HS-5 (cell line): ENCODE data around the gene DNAH8.
"Not testable (repeated sequence)": the region's sequence is repeated elsewhere in the genome, so short reads cannot be mapped to it uniquely, and the experiment has no call there.

Experiments used
- DNase-seq: peaks from one replicate; pipeline ENCODE4 v3.0.0-alpha.2; 2012; ENCODE audit warnings: low read depth

Gene DNAH8

DNA sequence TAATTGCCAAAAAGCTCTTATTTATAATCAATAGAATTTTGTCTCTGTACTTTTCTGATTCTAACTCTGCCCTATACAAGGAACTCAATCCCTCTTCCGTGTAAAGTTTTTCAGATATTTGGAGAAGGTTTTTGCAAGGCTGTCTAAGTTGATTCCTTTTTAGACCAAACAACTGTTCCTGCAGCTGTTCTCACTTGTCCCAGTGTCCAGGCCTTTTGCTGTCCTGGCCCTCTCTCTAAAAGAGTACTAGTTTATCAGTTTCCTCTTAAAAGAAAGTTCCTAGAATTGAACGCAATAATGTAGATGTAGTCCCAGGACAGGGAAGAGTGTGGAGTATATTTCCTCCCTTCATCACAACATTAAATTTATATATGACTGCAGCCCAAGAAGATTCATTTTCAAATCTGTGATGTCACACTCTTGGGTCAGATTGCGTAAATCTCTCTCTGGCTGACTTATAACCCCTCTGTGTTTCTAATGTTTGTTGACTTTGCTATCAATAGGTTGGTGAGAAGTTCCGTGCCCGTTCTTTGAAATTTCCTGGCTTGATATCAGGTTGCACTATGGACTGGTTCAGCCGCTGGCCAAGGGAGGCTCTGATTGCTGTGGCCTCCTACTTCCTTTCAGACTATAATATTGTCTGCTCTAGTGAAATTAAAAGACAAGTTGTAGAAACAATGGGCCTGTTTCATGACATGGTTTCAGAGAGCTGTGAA is 194.1 kb downstream of the DNAH8 start:
- no peak for DNase-seq

DNA sequence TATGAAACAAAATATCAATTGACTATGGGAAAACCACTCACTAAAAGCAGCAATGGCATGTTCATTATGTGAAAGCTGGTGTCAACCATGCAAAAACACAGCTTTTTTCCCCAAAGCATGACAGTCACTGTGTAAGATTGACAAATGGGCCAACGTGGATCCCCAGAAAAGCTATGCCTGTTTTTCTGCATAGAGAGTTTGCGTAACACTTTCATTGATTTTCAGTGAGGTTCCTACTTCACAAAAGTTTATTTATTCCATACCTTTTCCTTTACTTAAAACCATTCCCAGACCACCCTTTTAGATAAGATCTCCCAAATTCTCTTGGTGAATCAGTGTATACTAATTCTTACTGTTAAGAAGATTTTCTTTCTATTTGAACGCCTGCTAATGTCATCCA is 195.1 kb downstream of the DNAH8 start:
- DNase-seq: no peak

DNA sequence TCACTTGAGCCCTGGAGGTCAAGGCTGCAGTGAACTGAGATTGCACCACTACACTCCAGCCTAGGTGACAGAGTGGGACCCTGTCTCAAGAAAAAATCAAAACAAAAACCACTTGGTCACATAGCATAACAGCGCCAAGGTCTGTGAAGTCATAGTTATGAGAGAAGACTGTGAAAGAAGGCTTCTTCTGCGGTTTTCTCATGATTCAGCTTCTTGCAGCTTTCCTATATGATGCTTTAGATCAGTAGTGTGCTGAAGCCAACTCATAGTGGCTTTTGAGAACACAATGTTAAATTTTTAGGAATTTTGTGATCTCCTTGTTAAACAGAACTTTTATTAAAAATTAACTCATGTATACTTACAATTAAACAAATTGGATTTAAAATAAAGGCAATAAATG is 197.3 kb downstream of the DNAH8 start:
- no peak for DNase-seq

DNA sequence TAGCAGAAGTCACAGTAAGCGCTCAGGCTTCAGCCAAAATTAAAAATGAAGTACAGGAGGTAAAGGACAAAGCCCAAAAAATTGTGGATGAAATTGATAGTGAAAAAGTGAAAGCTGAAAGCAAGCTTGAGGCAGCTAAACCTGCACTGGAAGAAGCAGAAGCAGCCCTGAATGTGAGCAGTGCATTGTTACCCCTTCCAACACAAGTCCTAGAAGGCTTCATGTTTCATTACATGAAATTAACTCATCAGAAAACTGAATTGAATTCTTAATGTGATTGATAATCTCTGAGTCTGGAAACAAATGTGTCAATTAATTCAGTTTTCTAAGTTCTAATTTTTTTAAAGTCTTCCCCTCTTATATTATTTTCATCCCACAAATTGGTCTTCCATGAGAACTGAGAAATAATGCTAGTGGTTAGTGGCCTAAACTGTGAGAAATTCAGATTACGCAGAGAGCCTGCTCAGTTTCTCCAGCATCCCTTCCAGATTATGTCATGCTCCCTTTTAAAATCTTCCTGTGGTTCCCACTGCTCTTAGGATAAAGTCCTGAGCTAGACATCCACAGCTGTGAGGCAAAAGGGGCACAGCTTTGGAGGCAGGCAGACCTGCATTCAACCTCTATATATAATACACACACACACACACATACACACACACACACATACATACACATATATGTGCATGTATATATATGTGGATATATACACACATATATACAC is 200.3 kb downstream of the DNAH8 start:
- DNase-seq: no peak

DNA sequence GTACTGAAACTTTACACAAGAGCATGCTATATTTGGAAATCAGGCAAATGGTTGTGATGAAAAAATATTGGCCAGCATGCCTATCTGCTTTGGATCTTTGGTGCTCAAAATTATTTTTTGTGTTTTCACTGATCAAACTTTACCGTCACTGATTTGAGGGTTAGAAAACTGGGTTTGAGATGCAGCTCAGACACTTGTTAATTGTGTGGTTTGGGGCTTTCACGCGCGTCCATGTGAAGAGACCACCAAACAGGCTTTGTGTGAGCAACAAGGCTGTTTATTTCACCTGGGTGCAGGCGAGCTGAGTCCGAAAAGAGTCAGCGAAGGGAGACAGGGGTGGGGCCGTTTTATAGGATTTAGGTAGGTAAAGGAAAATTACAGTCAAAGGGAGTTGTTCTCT is 206.4 kb downstream of the DNAH8 start:
- not testable (repeated sequence) for DNase-seq

DNA sequence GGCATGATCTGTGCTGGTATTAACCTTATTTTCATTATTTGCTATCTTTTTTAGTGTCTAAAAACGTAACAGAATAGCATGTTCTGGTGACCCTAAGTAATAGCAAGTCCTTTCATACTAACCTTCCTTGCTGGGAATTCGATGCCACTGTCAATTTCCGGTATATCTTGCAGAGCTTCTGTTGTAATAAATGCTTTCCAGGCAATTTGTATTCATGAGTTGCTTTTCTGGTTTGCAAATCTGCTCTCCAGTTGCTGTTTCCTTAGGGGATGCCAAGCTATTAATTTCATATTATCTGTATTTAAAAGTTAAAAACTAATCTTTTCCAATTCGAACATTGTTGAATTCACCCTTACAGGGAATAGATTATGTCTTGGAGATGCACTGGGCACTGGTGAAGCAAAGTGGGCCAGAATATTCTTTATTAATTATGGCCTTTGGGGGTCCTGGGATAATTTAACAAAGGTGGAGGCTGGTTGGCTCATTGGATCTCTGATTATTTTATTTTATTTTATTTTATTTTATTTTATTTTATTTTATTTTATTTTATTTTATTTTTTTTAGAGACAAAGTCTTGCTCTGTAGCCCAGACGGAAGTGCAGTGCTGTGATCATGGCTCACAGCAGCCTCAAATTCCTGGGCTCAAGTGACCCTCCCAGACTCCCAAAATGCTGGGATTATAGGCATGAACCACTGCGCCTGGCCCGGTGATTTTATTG is 209.8 kb downstream of the DNAH8 start:
- DNase-seq: no peak

DNA sequence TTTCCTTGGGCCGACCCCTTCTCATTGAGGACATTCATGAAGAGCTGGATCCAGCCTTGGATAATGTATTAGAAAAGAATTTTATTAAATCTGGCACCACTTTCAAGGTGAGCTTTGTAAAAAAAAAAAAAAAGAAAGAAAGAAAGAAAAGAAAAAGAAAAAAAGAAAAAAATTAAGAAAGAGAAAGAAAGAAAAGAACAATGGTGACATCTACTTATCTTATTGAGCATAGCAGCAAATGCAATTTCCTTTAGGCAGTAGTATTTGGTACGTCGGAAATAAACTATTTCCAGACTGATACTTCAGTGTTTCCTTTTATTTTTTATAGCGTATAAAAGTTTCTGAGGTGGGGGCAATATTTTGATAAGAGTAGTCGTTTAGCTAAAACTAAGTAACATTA is 214.4 kb downstream of the DNAH8 start:
- no peak for DNase-seq

DNA sequence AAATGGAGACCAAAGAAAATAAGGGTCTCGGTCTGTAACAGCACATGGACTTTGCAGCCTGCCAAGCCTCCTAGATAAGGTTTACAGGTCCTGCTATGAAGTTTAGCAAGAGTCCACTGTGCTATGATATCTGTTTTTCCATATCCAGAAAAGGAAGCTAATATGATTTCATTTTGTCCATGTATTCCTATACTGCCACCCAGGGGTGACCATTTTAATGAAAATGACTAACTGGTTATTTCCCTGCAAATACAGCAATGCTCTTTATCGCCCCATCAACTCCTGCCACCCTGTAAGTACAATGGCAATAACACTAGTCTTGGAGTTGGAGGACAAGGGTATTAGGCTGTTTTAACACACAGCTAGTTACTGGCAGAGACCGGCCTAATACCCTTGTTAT is 218.3 kb downstream of the DNAH8 start:
- DNase-seq: no peak

DNA sequence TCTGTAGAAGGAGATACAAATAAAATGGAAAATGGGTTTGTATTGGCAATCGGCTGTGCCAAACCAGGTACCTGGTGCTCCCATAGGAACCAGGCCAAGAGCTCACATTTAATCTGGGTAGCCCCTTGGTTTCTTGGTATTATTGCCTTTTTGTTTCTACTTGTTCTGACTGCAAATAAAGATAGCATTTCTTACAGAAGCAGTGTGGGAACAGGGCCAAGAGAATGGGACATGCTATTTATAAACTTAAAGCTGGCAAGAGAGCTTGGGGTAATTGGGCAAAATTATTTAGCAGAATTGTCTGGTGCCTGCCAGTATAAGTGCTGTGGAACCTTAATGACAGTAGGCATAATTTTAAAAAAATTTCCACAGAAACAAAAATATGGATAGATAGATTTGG is 219.9 kb downstream of the DNAH8 start:
- no peak for DNase-seq

DNA sequence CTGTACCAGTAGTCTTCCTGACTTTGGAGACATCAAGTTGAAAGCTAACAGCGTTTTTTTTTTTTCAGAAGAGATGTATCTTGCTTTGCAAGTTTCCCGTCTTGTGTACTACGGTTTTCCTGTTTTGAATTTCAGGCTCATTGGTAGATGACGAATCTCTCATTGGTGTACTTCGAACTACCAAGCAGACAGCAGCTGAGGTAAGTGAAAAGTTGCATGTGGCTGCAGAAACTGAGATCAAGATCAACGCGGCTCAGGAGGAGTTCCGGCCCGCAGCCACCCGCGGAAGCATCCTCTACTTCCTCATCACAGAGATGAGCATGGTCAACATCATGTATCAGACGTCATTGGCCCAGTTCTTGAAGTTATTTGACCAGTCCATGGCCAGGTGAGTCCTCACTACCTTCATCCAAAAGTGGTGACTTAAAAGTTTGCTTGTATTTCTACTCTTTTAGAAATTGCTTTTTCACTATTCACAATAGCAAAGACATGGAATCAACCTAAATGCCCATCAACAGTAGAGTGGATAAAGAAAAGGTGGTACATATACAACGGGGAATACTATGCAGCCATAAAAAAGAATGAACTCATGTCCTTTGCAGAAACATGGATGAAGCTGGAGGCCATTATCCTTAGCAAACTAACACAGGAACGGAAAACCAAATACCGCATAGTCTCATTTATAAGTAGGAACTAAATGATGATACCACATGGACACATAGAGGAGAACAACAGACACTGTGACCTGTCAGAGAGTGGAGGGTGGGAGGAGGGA is 222.9 kb downstream of the DNAH8 start:
- DNase-seq: no peak

DNA sequence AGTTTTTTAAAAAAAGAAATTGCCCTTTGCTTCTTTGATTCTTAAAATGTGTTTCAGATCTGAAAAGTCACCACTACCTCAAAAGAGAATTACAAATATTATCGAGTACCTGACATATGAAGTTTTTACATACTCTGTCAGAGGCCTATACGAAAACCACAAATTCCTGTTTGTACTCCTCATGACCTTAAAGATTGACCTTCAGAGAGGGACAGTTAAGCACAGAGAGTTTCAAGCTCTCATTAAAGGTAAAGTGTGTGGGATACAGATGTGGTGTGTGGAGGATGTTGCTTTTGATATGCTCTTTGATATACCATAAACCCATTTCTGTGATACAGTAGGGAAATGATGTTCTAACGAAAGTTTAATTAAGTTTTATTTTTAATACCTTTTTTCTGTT is 223.6 kb downstream of the DNAH8 start:
- no peak for DNase-seq

DNA sequence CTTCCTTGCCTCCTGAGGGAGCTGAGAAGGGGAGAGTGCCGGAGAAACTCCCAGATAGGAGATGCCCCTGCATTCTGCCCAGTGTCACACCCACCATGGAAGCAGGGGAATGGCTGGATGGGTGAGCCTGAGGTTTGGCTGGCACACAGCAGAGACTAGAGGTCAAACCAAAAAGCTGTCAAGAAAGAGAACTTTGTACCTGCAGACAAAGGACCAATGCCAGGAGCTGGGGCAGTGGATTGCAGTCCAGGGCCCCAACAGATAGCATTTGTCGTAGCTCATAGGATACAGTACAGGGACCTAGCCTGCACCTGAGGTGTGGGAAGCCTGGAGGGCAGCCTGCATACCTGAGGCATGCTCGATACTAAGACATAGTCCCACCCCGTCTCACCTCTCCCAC is 227.3 kb downstream of the DNAH8 start:
- DNase-seq: no peak

DNA sequence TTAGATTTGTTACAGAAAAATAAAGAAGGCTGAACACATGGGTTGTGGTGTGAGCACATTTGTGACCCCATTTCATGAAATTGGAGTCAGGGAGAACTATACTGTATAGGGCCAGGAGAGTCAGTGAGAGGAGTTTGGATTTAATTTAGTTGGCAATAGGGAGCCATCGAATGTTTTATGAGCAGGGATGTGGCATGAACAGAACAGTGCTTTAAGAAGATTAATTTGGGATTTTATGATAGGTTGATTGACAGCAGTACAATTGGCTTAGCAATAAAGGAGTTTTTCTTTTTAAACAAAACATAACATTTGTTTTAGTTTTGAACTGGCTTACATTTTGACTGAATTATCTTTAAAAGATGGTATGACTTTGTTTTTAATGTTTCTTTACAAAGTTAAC is 227.9 kb downstream of the DNAH8 start:
- no peak for DNase-seq

DNA sequence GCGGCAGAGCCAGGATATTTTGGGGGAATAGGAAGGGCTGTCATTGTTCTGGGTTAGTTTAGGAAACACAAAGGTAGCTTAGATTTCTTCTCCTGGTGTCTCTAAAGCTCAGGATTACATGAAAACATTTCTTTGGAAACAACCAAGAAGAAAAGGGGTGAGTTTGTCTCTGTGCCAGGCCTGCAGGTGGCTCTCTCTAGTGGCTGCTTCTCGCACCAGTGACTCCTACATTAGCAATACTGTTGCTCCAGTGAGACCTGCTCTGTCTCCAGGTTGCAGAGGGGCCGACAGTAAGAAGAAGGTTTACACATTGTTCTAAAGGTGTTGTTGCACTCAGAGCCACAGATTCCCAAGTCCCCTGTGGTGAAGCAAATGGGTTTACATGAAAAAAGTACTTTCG is 228.9 kb downstream of the DNAH8 start:
- no peak for DNase-seq

DNA sequence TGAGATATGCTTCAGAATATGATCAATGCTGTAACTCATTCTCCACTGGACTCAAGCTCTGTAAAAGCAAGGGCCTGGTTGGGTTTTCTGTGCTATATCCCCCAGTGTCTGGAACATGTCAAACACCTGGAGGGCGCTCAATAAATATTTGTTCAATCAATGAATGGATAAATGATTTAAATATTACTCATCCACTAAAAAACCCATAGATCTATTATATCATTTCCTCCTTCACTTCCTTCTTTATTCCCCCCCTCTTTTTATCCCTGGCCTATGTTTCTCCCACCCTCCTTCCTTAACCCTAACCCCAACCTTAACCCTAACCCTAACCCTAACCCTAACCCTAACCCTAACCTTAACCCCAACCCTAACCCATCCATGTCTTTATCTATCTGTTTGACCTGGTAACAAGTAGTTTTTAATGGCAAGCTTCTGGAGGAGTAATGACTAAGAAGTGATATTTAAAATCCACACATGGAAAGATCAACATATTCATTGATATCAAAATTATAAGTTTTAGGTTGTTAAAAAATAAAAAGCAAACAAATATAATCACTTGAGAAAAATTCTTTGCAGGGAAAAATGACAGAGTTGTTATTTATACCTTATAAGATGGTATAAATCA is 229.7 kb downstream of the DNAH8 start:
- no peak for DNase-seq

DNA sequence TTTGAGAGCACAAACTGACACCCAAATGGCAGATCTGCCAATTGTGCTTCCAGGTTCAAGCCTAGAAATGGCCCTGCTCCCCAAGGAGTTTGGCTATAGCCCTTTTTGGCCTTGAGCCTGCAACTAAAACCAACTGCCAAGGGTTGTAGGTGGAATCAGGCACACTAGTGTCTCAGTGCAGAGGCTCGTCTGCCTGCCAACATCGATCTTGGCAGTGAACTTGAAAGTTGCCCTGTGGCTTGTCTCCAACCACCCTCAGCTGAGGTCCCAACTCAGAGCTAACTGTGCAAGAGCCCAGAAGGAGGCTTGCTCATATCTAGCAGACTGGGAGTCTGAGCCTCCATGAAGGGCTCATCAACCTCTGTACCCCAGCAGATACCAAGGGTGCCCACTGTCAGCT is 240.8 kb downstream of the DNAH8 start:
- DNase-seq: no peak

DNA sequence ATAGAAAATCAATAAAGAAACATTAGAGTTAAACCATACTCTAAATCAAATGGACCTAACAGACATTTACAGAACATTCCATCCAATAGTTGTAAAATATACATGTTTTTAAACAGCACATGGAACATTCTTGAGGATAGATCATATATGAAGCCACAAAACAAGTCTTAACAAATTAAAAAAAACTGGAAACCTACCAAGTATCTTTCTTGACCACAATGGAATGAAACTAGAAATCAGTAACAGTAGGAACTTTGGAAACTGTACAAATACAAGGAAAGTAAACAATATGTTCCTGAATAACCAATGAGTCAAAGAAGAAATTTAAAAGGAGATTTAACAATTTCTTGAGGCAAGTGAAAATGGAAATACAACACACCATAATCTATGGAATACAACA is 242.3 kb downstream of the DNAH8 start:
- DNase-seq: no peak

DNA sequence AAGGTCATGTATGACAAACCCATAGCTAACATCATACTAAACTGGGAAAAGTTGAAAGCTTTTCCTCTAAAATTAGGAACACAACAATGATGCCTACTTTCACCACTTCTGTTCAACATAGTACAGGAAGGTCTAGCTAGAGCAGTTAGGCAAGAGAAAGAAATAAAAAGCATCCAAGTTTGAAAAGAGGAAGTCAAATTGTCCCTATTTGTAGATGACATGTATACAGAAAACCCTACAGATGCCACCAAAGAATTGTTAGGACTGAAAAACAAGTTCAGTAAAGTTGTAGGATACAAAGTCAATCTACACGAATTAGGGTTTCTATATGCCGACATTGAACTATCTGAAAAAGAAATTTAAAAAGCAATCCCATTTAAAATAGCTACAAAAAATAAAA is 244.0 kb downstream of the DNAH8 start:
- no peak for DNase-seq

DNA sequence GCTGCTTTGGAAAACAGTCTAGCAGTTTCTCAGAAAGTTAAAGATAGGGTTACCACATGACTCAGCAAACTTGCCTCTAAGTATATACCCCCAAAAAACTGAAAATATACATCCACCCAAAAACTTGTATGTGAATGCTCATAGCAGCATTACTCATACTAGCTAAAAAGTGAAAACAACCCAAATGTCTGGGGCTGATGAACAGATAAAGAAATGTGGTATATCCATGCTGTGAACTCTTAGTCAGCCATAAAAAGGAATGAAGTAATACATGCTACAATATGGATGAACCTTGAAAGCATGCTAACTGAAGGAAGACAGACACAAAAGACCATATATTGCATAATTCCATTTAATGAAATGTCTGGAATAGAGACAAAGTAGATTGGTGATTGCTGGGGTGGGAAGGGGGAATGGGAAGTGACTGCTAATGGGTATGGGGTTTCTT is 253.6 kb downstream of the DNAH8 start:
- no peak for DNase-seq

DNA sequence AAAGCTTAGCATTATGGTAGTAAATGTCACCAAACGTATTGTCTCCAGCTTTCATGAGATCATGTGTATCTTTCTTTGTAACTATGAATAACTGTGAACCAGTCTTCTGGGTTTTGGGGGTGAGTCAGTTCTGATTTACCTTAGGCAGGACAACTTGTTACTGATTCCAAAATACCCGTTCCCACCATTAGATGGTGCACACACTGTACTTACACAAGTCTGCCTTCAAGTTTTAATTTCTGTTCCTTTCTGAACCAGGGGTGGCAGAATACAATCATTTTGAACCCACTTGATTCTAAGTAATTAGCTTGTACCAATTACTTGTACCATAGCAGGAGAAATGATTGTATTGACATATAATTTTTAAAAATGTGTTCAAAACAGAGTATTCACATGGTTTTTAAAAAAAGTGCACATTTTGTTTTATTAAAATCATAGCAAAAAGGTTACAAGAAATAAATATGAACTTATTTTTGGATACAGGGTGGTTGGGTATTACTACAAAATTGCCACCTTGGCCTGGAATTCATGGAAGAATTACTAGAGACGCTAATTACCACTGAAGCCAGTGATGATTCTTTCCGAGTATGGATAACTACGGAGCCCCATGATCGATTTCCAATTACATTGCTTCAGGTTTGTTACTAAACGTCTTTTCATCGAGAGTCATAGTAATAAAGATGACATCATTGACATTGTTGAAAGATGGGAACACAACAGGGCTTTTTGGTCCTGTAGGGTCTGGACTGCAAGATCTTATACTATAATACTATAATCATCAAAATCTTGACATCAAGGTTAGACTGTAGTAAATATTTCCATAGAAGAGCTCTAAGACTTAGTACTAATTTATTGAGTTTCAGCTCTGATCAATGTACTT is 258.3 kb downstream of the DNAH8 start:
- DNase-seq: peak; percentile 39
